Activated CD4-positive, alpha-beta T cell treated with anti-CD3 and anti-CD28 coated beads for 48 hours (primary cell): ENCODE data around the gene PLPP3.

Experiments used
- DNase-seq: peaks from one replicate; pipeline ENCODE4 v3.0.0-alpha.2; 2020

Gene PLPP3

GRCh38 chr1:56575865-56576264 lies 3.5 kb downstream of the PLPP3 start:
- DNase-seq: no peak

- no peak for DNase-seq
Measured at GRCh38 chr1:56574794-56575193, 4.6 kb downstream of the PLPP3 start.

- no peak for DNase-seq
Measured at GRCh38 chr1:56573311-56573710, 6.1 kb downstream of the PLPP3 start.

- no peak for DNase-seq
Measured at GRCh38 chr1:56572334-56573050, 6.9 kb downstream of the PLPP3 start.

GRCh38 chr1:56571448-56571847 lies 7.9 kb downstream of the PLPP3 start:
- DNase-seq: no peak

- no peak for DNase-seq
Measured at GRCh38 chr1:56570924-56571372, 8.4 kb downstream of the PLPP3 start.

- no peak for DNase-seq
Measured at GRCh38 chr1:56569661-56570060, 9.7 kb downstream of the PLPP3 start.

- DNase-seq: no peak
Measured at GRCh38 chr1:56566994-56567393, 12.4 kb downstream of the PLPP3 start.

- no peak for DNase-seq
Measured at GRCh38 chr1:56566061-56566744, 13.2 kb downstream of the PLPP3 start.

- no peak for DNase-seq
Measured at GRCh38 chr1:56564615-56565014, 14.7 kb downstream of the PLPP3 start.

- DNase-seq: no peak
Measured at GRCh38 chr1:56563568-56563967, 15.8 kb downstream of the PLPP3 start.

GRCh38 chr1:56562891-56563452 lies 16.4 kb downstream of the PLPP3 start:
- DNase-seq: no peak

- no peak for DNase-seq
Measured at GRCh38 chr1:56561227-56562019, 17.9 kb downstream of the PLPP3 start.

- DNase-seq: no peak
Measured at GRCh38 chr1:56557746-56558145, 21.6 kb downstream of the PLPP3 start.

- no peak for DNase-seq
Measured at GRCh38 chr1:56555448-56555847, 23.9 kb downstream of the PLPP3 start.

GRCh38 chr1:56553046-56553445 lies 26.3 kb downstream of the PLPP3 start:
- no peak for DNase-seq

GRCh38 chr1:56552349-56552748 lies 27.0 kb downstream of the PLPP3 start:
- no peak for DNase-seq

- no peak for DNase-seq
Measured at GRCh38 chr1:56551691-56552090, 27.7 kb downstream of the PLPP3 start.

GRCh38 chr1:56550859-56551188 lies 28.5 kb downstream of the PLPP3 start:
- DNase-seq: no peak

GRCh38 chr1:56550138-56550858 lies 29.1 kb downstream of the PLPP3 start:
- no peak for DNase-seq

- DNase-seq: no peak
Measured at GRCh38 chr1:56548571-56548970, 30.8 kb downstream of the PLPP3 start.

- DNase-seq: no peak
Measured at GRCh38 chr1:56547977-56548376, 31.4 kb downstream of the PLPP3 start.

GRCh38 chr1:56547473-56547872 lies 31.9 kb downstream of the PLPP3 start:
- DNase-seq: no peak
